T-helper 2 cell (primary cell): ENCODE data around the gene SDK1.
"Not testable (repeated sequence)": the region's sequence is repeated elsewhere in the genome, so short reads cannot be mapped to it uniquely, and the experiment has no call there.

ENCODE experiments used
- DNase-seq, 5 experiments: peaks; one replicate each; pipeline versions ENCODE4 v3.0.0 to v3.0.0-alpha.2; 2012 to 2022

Gene SDK1

GRCh38 chr7:3753868-3754267 is 452.8 kb downstream of the SDK1 start:
- no peak for DNase-seq

DNA sequence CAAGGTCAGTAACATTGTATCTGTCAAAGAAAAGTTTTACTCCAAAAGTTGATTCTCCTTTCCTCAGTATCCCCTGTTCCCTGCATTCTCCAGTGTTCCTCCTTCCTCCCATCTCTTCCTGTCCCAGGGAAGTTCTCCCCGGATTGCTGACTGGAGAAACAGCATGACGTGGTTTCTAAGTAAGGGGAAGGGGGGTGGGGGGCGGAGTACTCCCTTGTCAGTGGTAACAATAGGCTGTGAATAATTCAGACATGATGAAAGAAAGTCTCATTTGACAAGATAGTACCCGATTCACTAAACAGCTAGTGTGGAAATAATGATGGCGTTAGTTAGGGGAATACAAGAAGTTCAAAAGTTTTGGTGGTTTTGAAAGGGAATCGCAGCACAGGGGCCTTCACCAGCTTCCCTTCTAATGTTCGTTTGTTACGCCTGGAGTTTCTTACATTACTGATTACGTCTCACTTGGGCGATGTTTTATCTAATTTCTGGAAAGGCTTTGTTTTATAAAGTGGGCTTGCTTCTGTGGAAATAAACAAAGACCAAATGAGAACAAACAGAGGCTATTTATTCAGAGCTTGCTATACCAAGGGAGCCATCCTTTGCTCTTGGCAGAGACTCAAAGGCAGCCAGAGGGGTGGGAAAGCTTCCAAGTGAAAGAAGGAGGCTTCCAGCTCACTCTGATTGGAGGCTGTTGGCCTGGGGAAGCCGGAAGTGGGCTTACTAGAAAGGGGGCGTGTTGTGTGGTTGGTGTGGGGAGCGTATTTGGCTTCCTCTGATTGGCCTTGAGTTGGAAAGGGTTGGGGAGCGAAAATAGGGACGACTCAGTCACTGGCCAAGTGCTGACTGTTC is 453.7 kb downstream of the SDK1 start:
- DNase-seq = no peak

- DNase-seq = not testable (repeated sequence)
Measured at GRCh38 chr7:3755778-3756453, 454.9 kb downstream of the SDK1 start.

DNA sequence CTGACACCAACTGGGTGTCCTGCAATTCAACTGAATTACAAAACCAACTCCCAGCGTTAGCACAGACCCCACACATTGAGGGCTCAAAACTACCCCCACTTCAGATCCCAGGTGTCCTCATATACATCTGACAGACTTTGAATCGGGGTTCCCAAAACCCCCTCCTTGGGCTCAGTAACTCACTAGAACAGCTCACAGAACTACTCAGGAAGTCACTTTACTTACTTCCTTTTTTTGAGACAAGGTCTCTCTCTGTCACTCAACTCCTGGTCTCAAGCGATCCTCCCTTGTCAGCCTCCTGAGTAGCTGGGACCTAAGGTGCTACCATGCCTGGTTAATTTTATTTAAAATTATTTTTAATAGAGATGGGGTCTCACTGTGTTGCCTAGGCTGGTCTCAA is 456.0 kb downstream of the SDK1 start:
- DNase-seq = no peak

DNA sequence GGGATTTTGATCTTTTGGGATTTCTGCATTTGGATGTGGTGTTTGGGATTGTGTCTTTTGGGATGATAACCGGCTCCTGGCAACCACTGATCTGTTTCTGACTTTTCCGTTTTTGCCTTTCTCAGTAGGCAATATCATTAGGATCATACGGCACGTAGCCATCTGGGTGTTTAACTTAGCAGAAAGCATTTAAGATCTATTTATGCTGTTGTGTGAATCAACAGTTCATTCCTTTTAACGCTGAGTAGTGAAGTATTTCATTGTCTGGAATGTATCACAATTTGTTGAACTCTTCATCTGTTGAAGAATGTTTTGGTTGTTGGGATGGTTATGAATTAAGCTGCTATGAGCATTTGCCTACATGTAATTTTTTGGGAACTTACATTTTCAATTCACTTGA is 459.6 kb downstream of the SDK1 start:
- no peak for DNase-seq

DNA sequence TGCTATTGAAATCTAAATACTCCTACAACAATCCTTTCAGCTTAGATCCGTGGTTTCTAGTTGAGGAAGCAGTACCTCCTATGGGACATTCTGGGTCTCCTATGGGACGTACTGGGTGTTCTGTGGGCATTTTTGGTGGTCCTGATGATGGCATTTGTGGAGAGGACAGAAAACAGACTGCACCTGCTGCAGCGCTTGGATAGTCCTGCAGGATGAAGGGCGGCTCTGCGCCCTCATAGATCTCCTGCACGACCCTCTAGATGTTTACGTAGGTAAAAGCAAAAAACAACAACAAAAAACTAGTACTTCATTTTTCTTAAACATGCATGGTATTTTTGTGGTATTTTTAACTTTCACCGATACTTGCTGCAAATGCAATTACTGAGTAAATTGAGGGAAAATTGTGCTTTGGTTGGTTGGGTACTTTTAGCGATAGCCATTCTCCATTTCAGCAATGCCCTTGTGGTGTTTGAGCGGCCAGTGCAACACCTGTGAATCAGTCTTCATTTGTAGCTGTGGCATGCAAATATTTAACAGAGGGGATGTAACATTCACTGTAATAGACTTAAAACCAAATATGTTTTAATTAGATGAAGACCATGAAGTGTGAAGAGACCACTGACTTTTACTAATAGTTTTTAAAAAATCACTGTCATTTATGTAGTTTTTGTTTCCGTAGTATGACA is 461.2 kb downstream of the SDK1 start:
- no peak for DNase-seq

DNA sequence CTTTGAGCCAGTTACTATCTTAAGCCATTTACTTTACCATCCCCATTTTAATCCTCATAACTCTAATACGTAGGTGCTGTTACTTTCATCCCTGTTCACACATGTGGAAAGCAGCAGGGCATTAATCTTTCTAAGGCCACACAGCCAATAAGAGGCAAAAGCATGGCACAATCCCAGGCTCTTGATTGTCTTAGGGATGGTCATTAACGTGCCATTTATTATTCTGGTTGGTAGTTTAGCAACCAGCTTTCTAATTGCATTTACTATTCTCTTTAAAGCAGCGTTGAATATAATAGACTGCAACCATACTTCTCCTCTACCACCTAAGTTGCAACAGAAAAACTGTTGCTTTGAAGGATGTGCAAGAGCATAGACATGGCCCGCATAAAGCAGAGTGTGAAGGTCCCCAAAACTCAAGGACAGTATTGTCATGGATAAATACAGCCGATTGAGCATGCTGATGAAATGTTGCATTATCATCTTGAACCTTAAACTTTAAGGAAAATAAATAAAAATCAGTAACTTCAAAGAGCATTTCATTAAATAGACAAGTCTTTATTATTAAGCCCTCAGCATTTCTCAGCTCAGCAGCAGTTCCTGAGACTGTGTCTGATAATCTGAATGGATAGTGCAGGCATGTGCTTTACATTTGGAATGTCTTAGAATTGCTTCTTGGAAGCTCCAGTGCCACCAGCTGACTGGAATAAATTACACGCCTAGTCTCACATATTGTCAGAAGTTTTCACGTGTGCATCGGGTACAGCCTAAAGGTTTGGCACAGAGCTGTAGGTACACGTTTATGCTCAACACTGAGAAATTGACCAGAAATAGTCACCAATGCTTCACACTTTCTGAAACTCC is 467.1 kb downstream of the SDK1 start:
- DNase-seq = no peak

DNA sequence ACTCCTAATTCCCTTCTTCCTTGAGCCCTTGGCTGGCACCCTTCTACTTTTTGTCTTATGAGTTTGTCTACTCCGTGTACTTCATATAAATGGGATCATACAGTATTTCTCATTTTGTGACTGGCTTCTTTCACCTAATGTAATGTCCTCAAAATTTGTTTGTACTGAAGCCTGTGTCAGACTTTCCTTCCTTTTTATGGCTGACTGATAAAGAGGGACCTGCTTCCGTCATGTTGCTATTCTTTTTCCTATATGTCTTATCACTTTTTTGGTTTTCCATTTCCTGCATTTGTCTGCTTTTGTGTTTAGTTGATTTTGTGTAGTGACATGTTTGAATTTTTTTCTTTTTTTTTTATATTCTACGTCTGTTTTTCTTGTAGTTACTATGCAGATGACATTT is 470.9 kb downstream of the SDK1 start:
- DNase-seq = no peak

GRCh38 chr7:3778345-3778744 is 477.3 kb downstream of the SDK1 start:
- DNase-seq = no peak

DNA sequence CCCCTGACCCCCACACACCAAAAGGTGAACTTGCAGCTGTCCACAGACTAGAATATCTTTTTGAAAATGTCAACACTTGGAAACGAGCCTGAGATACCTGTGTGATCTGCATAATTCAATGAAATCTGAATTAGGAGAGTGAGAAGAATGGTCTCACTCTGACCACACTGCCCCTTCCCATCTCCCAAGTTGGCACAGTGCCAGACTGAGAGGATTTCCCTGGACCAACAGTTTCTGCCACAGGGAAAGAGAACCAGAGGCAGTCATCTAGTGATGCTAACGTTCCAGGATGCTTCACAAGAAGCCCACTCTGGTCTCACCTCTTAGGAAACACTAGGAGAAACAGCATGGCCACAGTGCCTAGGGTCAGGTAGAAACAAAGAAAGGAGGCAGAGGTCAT is 479.0 kb downstream of the SDK1 start:
- no peak for DNase-seq

DNA sequence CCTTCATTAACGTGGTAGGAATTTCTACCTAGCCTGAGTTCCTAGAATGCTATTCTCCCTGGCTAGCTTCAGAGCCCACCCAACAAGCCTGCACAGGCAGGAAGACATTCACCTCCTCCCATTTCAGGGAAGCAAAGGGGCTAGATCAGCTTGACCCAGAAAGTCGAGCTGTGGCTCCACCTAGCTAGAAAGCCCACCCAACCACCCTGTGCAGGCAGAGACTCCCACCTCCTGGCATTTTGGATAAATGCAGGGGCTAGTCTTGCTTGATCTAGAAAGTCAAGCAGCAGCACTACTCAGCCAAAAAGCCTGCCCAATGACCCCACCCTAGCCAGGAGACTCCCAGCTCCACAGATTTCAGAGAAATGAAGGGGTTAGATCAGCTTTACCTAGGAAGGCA is 479.5 kb downstream of the SDK1 start:
- DNase-seq = no peak

- no peak for DNase-seq
Measured at GRCh38 chr7:3781607-3782006, 480.6 kb downstream of the SDK1 start.

- no peak for DNase-seq
Measured at GRCh38 chr7:3787717-3788264, 486.7 kb downstream of the SDK1 start.

- no peak for DNase-seq
Measured at GRCh38 chr7:3790803-3791202, 489.8 kb downstream of the SDK1 start.

DNA sequence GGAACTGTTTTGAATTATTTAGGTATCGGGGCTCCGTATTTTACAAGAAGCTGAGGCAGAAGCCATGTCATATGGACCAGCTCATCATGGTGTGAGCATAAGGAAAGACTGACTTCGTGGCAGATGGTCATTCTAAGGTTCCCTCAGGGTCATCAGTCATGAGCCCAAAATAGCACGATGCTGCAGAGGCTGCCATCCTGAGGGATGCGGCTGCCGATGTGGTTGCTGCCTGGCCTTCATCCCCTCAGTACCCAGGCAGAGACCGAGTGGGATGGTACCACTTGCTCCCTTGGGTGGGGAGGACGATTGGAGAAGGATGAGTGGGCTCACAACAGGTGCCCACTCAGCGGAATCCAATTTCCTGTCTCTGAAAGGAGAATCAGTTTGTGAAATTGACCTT is 490.3 kb downstream of the SDK1 start:
- no peak for DNase-seq

GRCh38 chr7:3795141-3795540 is 494.1 kb downstream of the SDK1 start:
- DNase-seq = no peak

DNA sequence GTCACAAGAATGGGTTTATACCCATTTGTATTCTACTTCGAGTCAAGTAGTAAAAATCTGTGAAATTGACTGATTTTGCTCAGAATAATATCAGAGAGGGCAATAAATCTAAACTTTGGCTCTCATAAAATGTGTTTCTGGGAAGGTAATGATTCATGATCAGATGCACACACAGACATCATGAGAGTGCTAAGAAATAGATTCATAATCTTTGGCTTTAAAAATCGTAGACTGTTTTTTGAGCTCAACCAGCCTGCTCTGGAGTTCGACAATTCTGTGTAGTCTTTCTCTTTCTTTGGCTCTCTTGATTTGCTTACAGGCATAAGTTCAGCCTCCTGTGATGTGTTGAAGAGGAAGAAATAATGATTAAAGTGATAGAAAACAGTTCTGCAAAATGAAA is 494.7 kb downstream of the SDK1 start:
- DNase-seq = no peak

DNA sequence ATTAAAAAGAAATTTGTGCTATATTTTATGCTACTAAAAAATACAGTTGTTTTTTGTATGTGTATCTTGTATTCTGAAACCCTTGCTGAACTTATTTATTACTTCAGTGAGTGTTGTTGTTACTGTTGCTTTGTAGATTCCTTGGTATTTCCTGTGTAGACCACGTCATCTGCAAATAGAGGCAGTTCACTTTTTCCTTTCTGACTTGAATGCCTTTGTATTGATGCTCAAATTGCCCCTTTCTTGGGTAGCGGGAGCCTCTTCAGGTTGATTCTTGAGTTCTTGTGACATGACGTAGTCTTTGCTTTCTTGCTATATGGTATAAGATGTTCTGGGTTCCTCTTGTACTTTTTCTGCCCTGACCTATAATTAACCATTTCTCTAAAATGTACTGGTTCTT is 504.1 kb downstream of the SDK1 start:
- peak in 1 of 5 experiments; percentile 4 for DNase-seq

GRCh38 chr7:3806516-3806915 is 505.5 kb downstream of the SDK1 start:
- no peak for DNase-seq

DNA sequence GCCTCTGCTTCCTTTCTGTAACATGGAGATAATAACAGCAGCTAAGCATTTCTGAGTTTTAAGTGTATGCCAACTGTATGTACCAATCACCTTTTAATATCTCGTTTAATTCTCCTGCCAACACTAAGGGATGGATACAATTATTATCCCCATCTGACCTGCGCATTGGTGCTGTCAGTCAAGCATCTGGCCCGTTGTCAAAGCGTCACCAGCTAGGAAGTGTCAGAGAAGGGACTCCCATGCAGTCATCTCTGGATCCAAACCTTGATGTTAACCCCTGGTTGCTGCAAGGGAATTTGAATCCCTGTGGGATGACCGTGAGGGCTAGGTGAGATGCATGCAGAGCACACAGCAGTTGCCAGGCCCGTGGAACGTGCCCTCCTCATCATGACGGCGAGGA is 506.8 kb downstream of the SDK1 start:
- no peak for DNase-seq

GRCh38 chr7:3821488-3821887 is 520.4 kb downstream of the SDK1 start:
- no peak for DNase-seq

- no peak for DNase-seq
Measured at GRCh38 chr7:3825491-3825890, 524.4 kb downstream of the SDK1 start.

- no peak for DNase-seq
Measured at GRCh38 chr7:3832199-3832598, 531.1 kb downstream of the SDK1 start.
